Hematopoietic multipotent progenitor cell treated with erythropoietin and hydrocortisone succinate and interleukin-3 and kit ligand, for 15 days (in vitro differentiated cells): ENCODE data around the gene KCNA10.

Experiments used
- DNase-seq: peaks from one replicate; pipeline ENCODE4 v3.0.0-alpha.2; 2015; ENCODE audit warnings: low spot score

The KCNA10 gene

GRCh38 chr1:110519125-110519810 lies at the start of gene KCNA10:
Gene KCNA10 (minus strand): TSS chr1:110519175. CDS start chr1:110518787, 388 bp downstream.
- DNase-seq: no peak

- DNase-seq: no peak
Observed at GRCh38 chr1:110566836-110567235, 47.9 kb upstream of the KCNA10 start.

GRCh38 chr1:110565565-110565964 lies 46.6 kb upstream of the KCNA10 start:
- DNase-seq: no peak

- DNase-seq: no peak
Observed at GRCh38 chr1:110563089-110563488, 44.1 kb upstream of the KCNA10 start.

GRCh38 chr1:110561596-110561995 lies 42.6 kb upstream of the KCNA10 start:
- no peak for DNase-seq

- no peak for DNase-seq
Observed at GRCh38 chr1:110559157-110559556, 40.2 kb upstream of the KCNA10 start.

GRCh38 chr1:110557481-110557880 lies 38.5 kb upstream of the KCNA10 start:
- no peak for DNase-seq

GRCh38 chr1:110556471-110556807 lies 37.5 kb upstream of the KCNA10 start:
- no peak for DNase-seq

- DNase-seq: no peak
Observed at GRCh38 chr1:110555807-110556470, 37.0 kb upstream of the KCNA10 start.

- no peak for DNase-seq
Observed at GRCh38 chr1:110554871-110555801, 36.2 kb upstream of the KCNA10 start.

GRCh38 chr1:110551278-110551809 lies 32.4 kb upstream of the KCNA10 start:
- no peak for DNase-seq

GRCh38 chr1:110549831-110550230 lies 30.9 kb upstream of the KCNA10 start:
- DNase-seq: no peak

GRCh38 chr1:110548381-110548780 lies 29.4 kb upstream of the KCNA10 start:
- no peak for DNase-seq

GRCh38 chr1:110547017-110547416 lies 28.0 kb upstream of the KCNA10 start:
- DNase-seq: no peak

GRCh38 chr1:110545492-110545891 lies 26.5 kb upstream of the KCNA10 start:
- no peak for DNase-seq

- no peak for DNase-seq
Observed at GRCh38 chr1:110544753-110545152, 25.8 kb upstream of the KCNA10 start.

- no peak for DNase-seq
Observed at GRCh38 chr1:110542725-110543124, 23.8 kb upstream of the KCNA10 start.

GRCh38 chr1:110541906-110542395 lies 23.0 kb upstream of the KCNA10 start:
- DNase-seq: no peak

GRCh38 chr1:110540891-110541685 lies 22.1 kb upstream of the KCNA10 start:
- no peak for DNase-seq

- DNase-seq: no peak
Observed at GRCh38 chr1:110538921-110539320, 19.9 kb upstream of the KCNA10 start.

GRCh38 chr1:110538075-110538474 lies 19.1 kb upstream of the KCNA10 start:
- no peak for DNase-seq

GRCh38 chr1:110535985-110536384 lies 17.0 kb upstream of the KCNA10 start:
- no peak for DNase-seq
